GM12875 (cell line): ENCODE results near the gene PCNX2.

Source experiments
- H3K4me3 ChIP-seq: one replicate; pipeline ENCODE4 v1.5.1; 2011; ENCODE audit warnings: low read depth, low read length, control low read depth
- TF ChIP-seq, protein P1 (sequence below): IDR thresholded peaks from 2 replicates; pipeline ENCODE4 v1.5.1; 2011; ENCODE audit warnings: low read depth, mild to moderate bottlenecking, control low read depth, inconsistent platforms, low read length, moderate library complexity, borderline replicate concordance; ENCODE audit not compliant: insufficient read depth

PCNX2 gene

DNA sequence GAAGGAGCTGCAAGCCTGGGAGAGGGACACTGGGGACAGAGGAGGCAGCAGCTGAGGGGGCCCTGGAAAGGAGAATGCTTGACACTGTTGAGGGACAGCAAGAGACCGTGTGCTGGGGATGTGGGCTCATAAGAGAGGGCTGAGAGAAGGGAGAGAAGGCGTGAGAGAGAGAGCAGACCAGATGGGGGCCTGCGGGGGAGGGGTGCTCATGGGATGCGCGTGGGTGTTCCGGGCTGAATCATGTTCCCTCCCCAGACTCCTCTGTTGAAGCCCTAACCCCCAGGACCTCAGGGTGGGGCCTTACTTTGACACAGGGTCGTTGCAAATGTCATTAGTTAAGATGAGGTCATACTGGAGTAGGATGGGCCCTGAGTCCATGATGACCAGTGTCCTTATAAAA is 304.3 kb downstream of the PCNX2 start:
- H3K4me3 ChIP-seq = no peak overlapping the region
- TF ChIP-seq, protein P1, sequence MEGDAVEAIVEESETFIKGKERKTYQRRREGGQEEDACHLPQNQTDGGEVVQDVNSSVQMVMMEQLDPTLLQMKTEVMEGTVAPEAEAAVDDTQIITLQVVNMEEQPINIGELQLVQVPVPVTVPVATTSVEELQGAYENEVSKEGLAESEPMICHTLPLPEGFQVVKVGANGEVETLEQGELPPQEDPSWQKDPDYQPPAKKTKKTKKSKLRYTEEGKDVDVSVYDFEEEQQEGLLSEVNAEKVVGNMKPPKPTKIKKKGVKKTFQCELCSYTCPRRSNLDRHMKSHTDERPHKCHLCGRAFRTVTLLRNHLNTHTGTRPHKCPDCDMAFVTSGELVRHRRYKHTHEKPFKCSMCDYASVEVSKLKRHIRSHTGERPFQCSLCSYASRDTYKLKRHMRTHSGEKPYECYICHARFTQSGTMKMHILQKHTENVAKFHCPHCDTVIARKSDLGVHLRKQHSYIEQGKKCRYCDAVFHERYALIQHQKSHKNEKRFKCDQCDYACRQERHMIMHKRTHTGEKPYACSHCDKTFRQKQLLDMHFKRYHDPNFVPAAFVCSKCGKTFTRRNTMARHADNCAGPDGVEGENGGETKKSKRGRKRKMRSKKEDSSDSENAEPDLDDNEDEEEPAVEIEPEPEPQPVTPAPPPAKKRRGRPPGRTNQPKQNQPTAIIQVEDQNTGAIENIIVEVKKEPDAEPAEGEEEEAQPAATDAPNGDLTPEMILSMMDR = no peak

DNA sequence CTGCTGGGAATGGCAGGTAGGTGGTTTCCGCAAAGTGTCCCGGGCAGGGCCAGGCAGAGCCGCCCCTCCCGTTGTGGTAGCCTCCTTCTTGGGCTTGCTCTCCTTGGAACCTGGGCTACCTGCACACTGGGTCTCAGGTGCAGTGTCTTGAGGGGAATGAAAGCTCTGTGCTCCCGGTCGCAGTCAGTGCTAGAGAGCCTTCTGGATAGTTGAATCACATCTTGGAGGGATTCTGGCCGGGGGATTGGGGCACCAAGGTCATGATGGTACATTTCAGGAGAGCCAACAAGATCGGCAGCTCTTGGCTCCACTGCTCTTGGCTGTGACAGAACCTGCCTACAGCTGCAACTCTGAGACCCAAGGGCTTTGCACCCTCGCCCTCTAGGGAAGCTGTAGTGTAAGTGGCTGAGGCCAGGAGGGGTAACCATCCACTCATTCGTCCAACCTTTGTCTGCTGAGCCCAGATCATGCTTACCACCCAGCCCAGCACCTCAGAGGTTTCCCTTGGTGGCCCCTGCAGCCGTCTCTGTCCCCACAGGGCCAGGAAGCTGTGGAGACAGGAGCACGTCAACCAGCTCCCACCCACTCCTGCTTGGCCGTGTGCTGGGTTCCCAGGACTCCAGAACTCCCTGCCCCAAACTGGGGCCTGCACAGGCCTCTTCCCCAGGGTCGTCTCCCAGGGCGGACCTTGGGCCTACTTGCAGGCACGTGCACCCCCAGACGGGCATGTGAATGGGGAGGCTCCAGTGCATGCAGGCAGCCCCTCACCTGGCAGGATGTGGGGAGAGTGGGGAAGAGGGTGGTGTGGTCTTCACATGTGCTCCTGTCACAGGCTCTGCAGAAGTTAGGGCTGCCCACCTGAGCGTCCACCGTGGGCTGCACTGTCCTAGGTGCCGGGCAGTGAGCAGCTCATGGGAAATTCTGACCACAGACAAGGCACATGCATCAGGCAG is 305.1 kb downstream of the PCNX2 start:
- no peak overlapping the region for H3K4me3 ChIP-seq
- TF ChIP-seq, protein P1 = no peak

DNA sequence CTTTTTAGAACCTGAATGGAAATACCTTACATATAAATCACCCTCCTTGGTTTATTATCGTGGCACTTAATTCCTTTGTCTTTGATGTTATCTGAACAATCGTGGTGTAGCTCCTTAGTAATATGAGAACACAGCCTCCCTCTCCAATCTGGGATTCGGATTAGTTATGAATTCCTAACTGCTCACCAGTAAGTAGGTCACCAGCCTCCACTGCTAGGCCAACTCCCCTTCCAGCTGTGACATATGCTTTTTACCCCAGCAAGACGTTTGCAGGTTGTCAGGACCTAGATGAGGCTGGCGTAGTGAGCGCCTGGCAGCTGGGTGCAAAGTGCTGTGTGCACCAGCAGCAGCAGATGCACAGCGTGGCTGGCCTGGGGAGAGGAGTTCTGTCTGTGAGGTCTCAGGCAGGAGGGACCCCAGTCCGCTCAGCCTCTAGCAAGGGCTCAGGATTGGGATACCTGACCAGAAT is 306.9 kb downstream of the PCNX2 start:
- TF ChIP-seq, protein P1 = no peak
- no peak overlapping the region for H3K4me3 ChIP-seq

DNA sequence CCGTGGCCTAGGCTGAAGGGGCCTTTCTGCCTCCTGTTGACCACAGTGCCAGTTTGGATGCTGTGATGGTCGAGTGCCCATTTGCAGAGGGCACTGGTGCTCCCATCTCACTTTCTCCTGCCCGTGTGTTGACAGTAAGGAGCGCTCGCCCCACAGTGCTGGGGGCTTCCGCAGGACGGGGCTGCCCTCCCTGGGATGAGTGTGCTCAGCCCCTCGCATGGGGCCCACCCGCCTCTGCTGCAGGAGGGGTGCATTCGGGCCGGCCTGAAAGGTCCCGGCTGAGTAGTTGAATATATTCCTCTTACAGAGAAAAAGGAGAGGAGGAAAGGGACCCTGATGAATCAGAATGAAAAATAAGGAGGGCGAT is 307.8 kb downstream of the PCNX2 start:
- TF ChIP-seq, protein P1 = no peak
- H3K4me3 ChIP-seq = no peak overlapping the region

DNA sequence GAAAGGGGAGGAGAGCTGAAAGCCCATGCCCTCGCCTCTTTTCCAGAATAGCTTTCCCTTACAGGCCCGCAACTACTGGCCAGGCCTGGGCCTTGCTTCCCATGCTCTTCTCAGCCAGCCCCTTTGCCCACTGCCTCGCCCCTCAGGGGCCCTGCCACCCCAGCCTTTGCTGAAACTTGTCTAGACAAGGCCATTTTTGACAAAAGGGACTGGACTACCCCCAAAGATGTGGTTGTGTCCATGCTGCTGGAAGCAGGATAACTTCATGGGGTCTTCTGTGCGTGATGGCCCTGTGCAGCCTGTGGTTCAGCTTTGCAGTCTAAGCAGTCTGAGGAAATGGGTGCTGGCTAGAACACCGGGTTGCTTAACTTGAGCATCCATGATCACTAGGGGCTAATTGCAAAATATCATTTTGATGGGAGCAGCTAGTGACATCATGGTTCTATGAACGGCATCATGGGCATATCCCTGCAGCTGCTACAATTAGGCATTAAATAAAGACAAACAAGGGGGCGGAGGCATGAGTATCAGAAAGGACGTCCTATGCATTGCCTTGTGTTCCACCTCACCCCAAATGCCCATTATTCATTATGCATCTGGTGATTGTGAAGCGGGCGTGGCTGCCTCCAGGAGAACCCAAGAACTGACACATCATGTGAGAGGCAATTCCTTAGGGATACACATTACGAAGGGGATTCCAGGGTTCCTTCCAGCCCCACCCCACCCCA is 308.3 kb downstream of the PCNX2 start:
- TF ChIP-seq, protein P1 = no peak
- H3K4me3 ChIP-seq = no peak overlapping the region

DNA sequence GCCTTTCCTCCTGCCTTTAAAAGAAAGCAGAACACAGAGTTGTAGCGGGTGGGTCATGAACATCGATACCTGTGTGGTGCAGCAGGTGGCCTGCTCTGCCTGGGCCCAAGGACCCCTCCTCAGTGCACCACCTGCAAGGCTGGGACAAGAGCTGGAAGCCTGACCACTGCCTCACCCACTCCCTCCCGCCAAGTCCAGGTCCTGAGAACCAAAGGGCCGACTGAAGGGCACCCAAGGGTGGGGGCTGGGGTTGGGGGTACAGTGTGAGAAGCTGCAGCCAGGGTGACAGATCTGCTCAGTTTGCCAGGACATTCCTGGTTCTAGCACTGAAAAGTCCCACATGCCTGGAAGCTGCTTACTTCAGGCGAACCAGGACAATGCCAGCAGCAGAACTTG is 309.0 kb downstream of the PCNX2 start:
- TF ChIP-seq, protein P1 = no peak
- H3K4me3 ChIP-seq = no peak overlapping the region
